Activated CD8-positive, alpha-beta memory T cell treated with anti-CD3 and anti-CD28 coated beads, Interleukin-2, amount 10 ng/mL, durations not matched to agents 7 days and 5 days (primary cell): Measurements from ENCODE around the gene RBFOX1. TPM values are rescaled to one million over a fixed set of nuclear protein-coding genes. Genes with fewer than 3 reads are reported as not detected.

Experiments used
- ATAC-seq: fragments of 150-1000 bp; cut with Tn5 transposase; one replicate; pipeline ENCODE4 v1.10.0; 2021; ENCODE audit warnings: moderate library complexity
- CTCF ChIA-PET: fragments of 350-600 bp; sonication (Branson Sonifier 250); formaldehyde crosslinking; loops from one replicate; lab custom pipeline; 2021; ENCODE audit warnings: antibody characterized with exemption; lab: Charles Lee
- DNase-seq: peaks from one replicate; pipeline ENCODE4 v3.0.0-alpha.2; 2020
- H3K27ac Mint-ChIP-seq: one replicate; pipeline ENCODE4 v1.8.0; 2021; ENCODE audit warnings: mild to moderate bottlenecking, mixed read lengths
- H3K27me3 Mint-ChIP-seq: one replicate; pipeline ENCODE4 v1.8.0; 2021; ENCODE audit warnings: mixed read lengths
- H3K36me3 Mint-ChIP-seq: one replicate; pipeline ENCODE4 v1.8.0; 2021; ENCODE audit warnings: mild to moderate bottlenecking, mixed read lengths
- H3K4me1 Mint-ChIP-seq: one replicate; pipeline ENCODE4 v1.8.0; 2021; ENCODE audit warnings: mixed read lengths
- H3K4me3 Mint-ChIP-seq: one replicate; pipeline ENCODE4 v1.8.0; 2021; ENCODE audit warnings: mild to moderate bottlenecking, moderate library complexity, mixed read lengths
- H3K9me3 Mint-ChIP-seq: one replicate; pipeline ENCODE4 v1.8.0; 2022; ENCODE audit warnings: low read depth, mixed read lengths
- total RNA-seq, 2 experiments: library from RNA; stranded (reverse); gene quantifications; one replicate each; pipeline ENCODE4 v1.2.3, GENCODE V29; 2021

RBFOX1 gene
- total RNA-seq, 2 experiments from 2014 or later = not detected

GRCh38 chr16:7521834-7522233 is 189.2 kb downstream of the RBFOX1 start:
- Mint-ChIP-seq H3K36me3 (no peaks in the 10 kb centered on the region), H3K27me3 (no peaks in the 10 kb centered on the region), H3K4me1 (no peaks in the 10 kb centered on the region), H3K9me3 (peaks cover 8% of the 10 kb centered on the region), H3K4me3 (no peak overlapping the region), H3K27ac (no peak overlapping the region)
- CTCF ChIA-PET = no interaction called here
- DNase-seq (no peak), ATAC-seq (no peak)

- H3K9me3 Mint-ChIP-seq = peaks cover 5% of the 10 kb centered on the region
- CTCF ChIA-PET = no interaction called here
- no peak overlapping the region for H3K4me3 Mint-ChIP-seq
- H3K27me3 Mint-ChIP-seq = no peaks in the 10 kb centered on the region
- DNase-seq (no peak), ATAC-seq (no peak)
- no peak overlapping the region for H3K27ac Mint-ChIP-seq
- H3K4me1 Mint-ChIP-seq = no peaks in the 10 kb centered on the region
- H3K36me3 Mint-ChIP-seq = no peaks in the 10 kb centered on the region
Measured at GRCh38 chr16:7524419-7524818, 191.8 kb downstream of the RBFOX1 start.

- H3K27ac Mint-ChIP-seq = no peak overlapping the region
- DNase-seq = no peak
- H3K4me3 Mint-ChIP-seq = no peak overlapping the region
- no peaks in the 10 kb centered on the region for H3K4me1 Mint-ChIP-seq
- no peak for ATAC-seq
- no peaks in the 10 kb centered on the region for H3K27me3 Mint-ChIP-seq
- H3K9me3 Mint-ChIP-seq = peaks cover 7% of the 10 kb centered on the region
- CTCF ChIA-PET = no interaction called here
- no peaks in the 10 kb centered on the region for H3K36me3 Mint-ChIP-seq
Measured at GRCh38 chr16:7526736-7527135, 194.1 kb downstream of the RBFOX1 start.

GRCh38 chr16:7532534-7532933 is 199.9 kb downstream of the RBFOX1 start:
- DNase-seq (no peak), ATAC-seq (no peak)
- CTCF ChIA-PET = no interaction called here
- no peaks in the 10 kb centered on the region for H3K27me3 Mint-ChIP-seq
- no peak overlapping the region for H3K4me3 Mint-ChIP-seq
- no peak overlapping the region for H3K27ac Mint-ChIP-seq
- peaks cover 15% of the 10 kb centered on the region for H3K9me3 Mint-ChIP-seq
- H3K4me1 Mint-ChIP-seq = no peaks in the 10 kb centered on the region
- H3K36me3 Mint-ChIP-seq = no peaks in the 10 kb centered on the region

GRCh38 chr16:7534749-7535148 is 202.1 kb downstream of the RBFOX1 start:
- no peak overlapping the region for H3K27ac Mint-ChIP-seq
- peaks cover 23% of the 10 kb centered on the region for H3K9me3 Mint-ChIP-seq
- H3K4me3 Mint-ChIP-seq = no peak overlapping the region
- ATAC-seq (no peak), DNase-seq (no peak)
- no peaks in the 10 kb centered on the region for H3K36me3 Mint-ChIP-seq
- CTCF ChIA-PET = no interaction called here
- no peaks in the 10 kb centered on the region for H3K27me3 Mint-ChIP-seq
- H3K4me1 Mint-ChIP-seq = no peaks in the 10 kb centered on the region

- Mint-ChIP-seq H3K36me3 (no peaks in the 10 kb centered on the region), H3K4me3 (no peak overlapping the region), H3K4me1 (no peaks in the 10 kb centered on the region), H3K9me3 (peaks cover 21% of the 10 kb centered on the region), H3K27me3 (no peaks in the 10 kb centered on the region), H3K27ac (no peak overlapping the region)
- DNase-seq (no peak), ATAC-seq (no peak)
- CTCF ChIA-PET = no interaction called here
Measured at GRCh38 chr16:7541026-7541425, 208.4 kb downstream of the RBFOX1 start.

GRCh38 chr16:7545251-7545650 is 212.6 kb downstream of the RBFOX1 start:
- Mint-ChIP-seq H3K36me3 (no peaks in the 10 kb centered on the region), H3K4me1 (no peaks in the 10 kb centered on the region), H3K27ac (no peak overlapping the region), H3K4me3 (no peak overlapping the region), H3K9me3 (peaks cover 15% of the 10 kb centered on the region), H3K27me3 (no peaks in the 10 kb centered on the region)
- no peak for ATAC-seq
- no peak for DNase-seq
- CTCF ChIA-PET = no interaction called here

- H3K4me1 Mint-ChIP-seq = no peaks in the 10 kb centered on the region
- no peak for DNase-seq
- CTCF ChIA-PET = no interaction called here
- peaks cover 19% of the 10 kb centered on the region for H3K9me3 Mint-ChIP-seq
- H3K4me3 Mint-ChIP-seq = no peak overlapping the region
- ATAC-seq = no peak
- no peaks in the 10 kb centered on the region for H3K27me3 Mint-ChIP-seq
- H3K36me3 Mint-ChIP-seq = no peaks in the 10 kb centered on the region
- H3K27ac Mint-ChIP-seq = no peak overlapping the region
Measured at GRCh38 chr16:7546948-7547347, 214.3 kb downstream of the RBFOX1 start.

GRCh38 chr16:7547736-7548135 is 215.1 kb downstream of the RBFOX1 start:
- CTCF ChIA-PET = no interaction called here
- Mint-ChIP-seq H3K36me3 (no peaks in the 10 kb centered on the region), H3K27ac (no peak overlapping the region), H3K27me3 (no peaks in the 10 kb centered on the region), H3K9me3 (peaks cover 24% of the 10 kb centered on the region), H3K4me3 (no peak overlapping the region), H3K4me1 (no peaks in the 10 kb centered on the region)
- no peak for ATAC-seq
- DNase-seq = no peak

GRCh38 chr16:7548796-7549318 is 216.2 kb downstream of the RBFOX1 start:
- Mint-ChIP-seq H3K36me3 (no peaks in the 10 kb centered on the region), H3K27ac (no peak overlapping the region), H3K4me3 (no peak overlapping the region), H3K9me3 (peaks cover 22% of the 10 kb centered on the region), H3K4me1 (no peaks in the 10 kb centered on the region), H3K27me3 (no peaks in the 10 kb centered on the region)
- CTCF ChIA-PET = no interaction called here
- no peak for ATAC-seq
- no peak for DNase-seq

GRCh38 chr16:7550096-7550495 is 217.5 kb downstream of the RBFOX1 start:
- Mint-ChIP-seq H3K9me3 (peaks cover 15% of the 10 kb centered on the region), H3K4me3 (no peak overlapping the region)
- ATAC-seq = no peak

GRCh38 chr16:7555459-7555858 is 222.8 kb downstream of the RBFOX1 start:
- H3K4me3 Mint-ChIP-seq = no peak overlapping the region
- H3K36me3 Mint-ChIP-seq = no peaks in the 10 kb centered on the region
- no peaks in the 10 kb centered on the region for H3K27me3 Mint-ChIP-seq
- CTCF ChIA-PET = no interaction called here
- DNase-seq (no peak), ATAC-seq (no peak)
- H3K9me3 Mint-ChIP-seq = peaks cover 15% of the 10 kb centered on the region
- no peaks in the 10 kb centered on the region for H3K4me1 Mint-ChIP-seq
- H3K27ac Mint-ChIP-seq = no peak overlapping the region

More at GRCh38 chr16:7550096-7550495, 217.5 kb downstream of the RBFOX1 start:
- Mint-ChIP-seq H3K27ac (no peak overlapping the region), H3K4me1 (no peaks in the 10 kb centered on the region), H3K36me3 (no peaks in the 10 kb centered on the region), H3K27me3 (no peaks in the 10 kb centered on the region)
- DNase-seq = no peak
- CTCF ChIA-PET = interaction anchor here (0.6 kb wide), 1 partner anchor 509 kb away, joined by 4 read pairs; no protein-coding TSS in a partner anchor

- H3K36me3 Mint-ChIP-seq = no peaks in the 10 kb centered on the region
- DNase-seq = no peak
- no peaks in the 10 kb centered on the region for H3K4me1 Mint-ChIP-seq
- H3K4me3 Mint-ChIP-seq = no peak overlapping the region
- peaks cover 5% of the 10 kb centered on the region for H3K9me3 Mint-ChIP-seq
- no peak for ATAC-seq
- no peak overlapping the region for H3K27ac Mint-ChIP-seq
- CTCF ChIA-PET = no interaction called here
- no peaks in the 10 kb centered on the region for H3K27me3 Mint-ChIP-seq
Measured at GRCh38 chr16:7561908-7562405, 229.3 kb downstream of the RBFOX1 start.

GRCh38 chr16:7566360-7566759 is 233.7 kb downstream of the RBFOX1 start:
- CTCF ChIA-PET = no interaction called here
- no peak for ATAC-seq
- Mint-ChIP-seq H3K27me3 (no peaks in the 10 kb centered on the region), H3K27ac (no peak overlapping the region), H3K9me3 (peaks cover 15% of the 10 kb centered on the region), H3K4me3 (no peak overlapping the region), H3K4me1 (no peaks in the 10 kb centered on the region), H3K36me3 (no peaks in the 10 kb centered on the region)
- DNase-seq = no peak

GRCh38 chr16:7571366-7571765 is 238.7 kb downstream of the RBFOX1 start:
- no peak for ATAC-seq
- H3K27ac Mint-ChIP-seq = no peak overlapping the region
- CTCF ChIA-PET = no interaction called here

More at GRCh38 chr16:7571366-7571765, 238.7 kb downstream of the RBFOX1 start:
- Mint-ChIP-seq H3K4me1 (no peaks in the 10 kb centered on the region), H3K9me3 (peaks cover 22% of the 10 kb centered on the region), H3K27me3 (no peaks in the 10 kb centered on the region), H3K4me3 (no peak overlapping the region), H3K36me3 (no peaks in the 10 kb centered on the region)
- no peak for DNase-seq
